SJCRH30 (cell line): ENCODE data around the gene KAZN. TPM values are rescaled to one million over a fixed set of nuclear protein-coding genes. Genes with fewer than 3 reads are reported as not detected.

Experiments
- DNase-seq, 2 experiments: peaks; one replicate each; pipeline ENCODE4 v3.0.0-alpha.2; 2015 to 2020
- H3K27ac ChIP-seq: fragments of 250-450 bp; sonication (Bioruptor Pico); 2 replicates; pipeline ENCODE4 v1.5.1; 2020; ENCODE audit warnings: mild to moderate bottlenecking, moderate library complexity
- H3K27me3 ChIP-seq: fragments of 250-450 bp; sonication (Bioruptor Pico); 2 replicates; pipeline ENCODE4 v1.5.1; 2020; ENCODE audit warnings: mild to moderate bottlenecking, moderate library complexity
- H3K36me3 ChIP-seq: fragments of 250-450 bp; sonication (Bioruptor Pico); 2 replicates; pipeline ENCODE4 v1.5.1; 2020; ENCODE audit warnings: mild to moderate bottlenecking, moderate library complexity
- H3K4me1 ChIP-seq: fragments of 250-450 bp; sonication (Bioruptor Pico); 2 replicates; pipeline ENCODE4 v1.5.1; 2020; ENCODE audit warnings: mild to moderate bottlenecking, moderate library complexity
- H3K4me3 ChIP-seq: fragments of 250-450 bp; sonication (Bioruptor Pico); 2 replicates; pipeline ENCODE4 v1.5.1; 2020; ENCODE audit warnings: mild to moderate bottlenecking, moderate library complexity
- H3K9me3 ChIP-seq: fragments of 250-450 bp; sonication (Bioruptor Pico); replicated peaks from 2 replicates; pipeline ENCODE4 v1.5.1; 2020; ENCODE audit warnings: mild to moderate bottlenecking, moderate library complexity
- total RNA-seq: library from RNA; depleted of rRNA; stranded (reverse); fragments of >200 nt; shearing (Covaris generic); gene quantifications from 2 replicates; pipeline ENCODE4 v1.2.3, GENCODE V29; 2014

The KAZN gene
- total RNA-seq, 1 experiment from 2014 or later, result 0.10 TPM

DNA sequence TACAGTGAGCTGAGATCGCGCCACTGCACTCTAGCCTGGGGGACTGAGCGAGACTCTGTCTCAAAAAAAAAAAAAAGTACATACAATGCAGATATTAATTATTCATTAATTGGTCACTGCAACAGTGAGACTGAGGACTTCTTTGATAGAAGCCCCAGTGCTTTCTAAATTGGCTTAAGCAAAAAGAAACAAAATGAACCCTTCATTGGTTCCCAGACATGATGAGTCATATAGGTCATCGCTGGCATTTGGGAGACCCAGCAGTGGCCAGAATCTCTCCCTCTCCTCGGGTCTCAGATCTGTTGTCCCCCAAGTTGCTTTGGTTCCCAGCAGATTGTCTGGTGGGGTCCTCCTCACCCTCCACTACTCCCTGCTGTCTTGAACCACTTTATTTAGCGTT lies 144.9 kb downstream of the KAZN start:
- H3K27me3 ChIP-seq, result peaks cover 26% of the 10 kb centered on the region
- H3K4me3 ChIP-seq, result no peak overlapping the region
- H3K36me3 ChIP-seq, result no peaks in the 10 kb centered on the region
- DNase-seq, result no peak
- no peaks in the 10 kb centered on the region for H3K4me1 ChIP-seq
- H3K9me3 ChIP-seq, result no peaks in the 10 kb centered on the region
- H3K27ac ChIP-seq, result no peak overlapping the region

DNA sequence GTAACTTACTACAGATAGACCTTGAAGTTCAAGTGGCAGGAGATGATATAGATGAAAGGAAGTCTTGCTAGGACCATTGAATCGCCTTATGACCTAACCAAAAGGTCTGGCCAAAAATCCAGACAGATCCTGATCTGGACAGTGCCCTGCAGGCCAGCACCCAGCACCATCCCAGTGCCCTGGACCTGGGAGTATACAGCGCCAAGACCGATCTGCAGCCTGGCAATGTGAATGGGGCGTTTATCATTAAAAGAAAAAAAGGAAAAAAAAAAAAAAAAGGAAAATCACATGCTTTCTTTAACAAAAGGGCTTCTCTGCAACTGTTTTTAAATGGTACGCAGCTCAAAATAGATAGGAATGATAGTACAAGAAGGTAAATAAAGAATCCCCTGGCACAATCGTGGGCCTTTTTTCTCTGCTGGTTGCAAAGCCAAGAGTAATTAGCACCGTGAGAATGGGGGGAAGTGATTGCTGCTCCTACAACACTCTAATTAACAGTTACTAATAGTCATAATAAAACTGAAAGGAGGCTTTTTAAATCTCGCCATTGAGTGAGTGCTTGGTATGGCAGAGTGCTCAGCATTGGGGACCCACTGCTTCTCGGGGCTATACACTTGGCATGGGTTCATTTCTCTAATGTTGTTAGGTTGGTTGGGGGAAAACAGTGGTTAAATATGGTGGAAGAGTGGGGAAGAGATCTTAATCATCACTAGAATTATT lies 146.7 kb downstream of the KAZN start:
- Histone ChIP-seq H3K4me1 (no peaks in the 10 kb centered on the region), H3K27me3 (peaks cover 13% of the 10 kb centered on the region), H3K36me3 (no peaks in the 10 kb centered on the region), H3K27ac (no peak overlapping the region), H3K9me3 (no peaks in the 10 kb centered on the region), H3K4me3 (no peak overlapping the region)
- no peak for DNase-seq

DNA sequence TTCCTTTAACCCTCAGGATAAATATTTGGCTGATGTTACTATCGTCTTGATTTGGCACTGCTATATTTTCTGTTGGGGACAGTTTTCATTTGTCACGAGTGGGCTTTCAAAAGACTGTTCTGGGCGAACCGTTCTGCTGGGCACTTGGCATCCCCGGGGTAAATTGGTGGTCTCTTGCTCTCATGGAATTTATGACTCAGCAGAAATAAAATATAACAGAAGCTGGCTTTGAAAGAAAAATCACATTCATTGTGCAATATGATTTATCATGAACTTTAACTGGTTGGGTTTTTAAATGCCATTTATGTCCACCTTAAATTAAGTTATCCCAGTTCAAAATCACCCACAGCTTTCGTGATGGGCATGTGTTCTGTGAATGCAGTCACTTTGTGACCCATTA lies 147.3 kb downstream of the KAZN start:
- Histone ChIP-seq H3K36me3 (no peaks in the 10 kb centered on the region), H3K9me3 (no peaks in the 10 kb centered on the region), H3K4me1 (no peaks in the 10 kb centered on the region), H3K27ac (no peak overlapping the region), H3K4me3 (no peak overlapping the region), H3K27me3 (peaks cover 6% of the 10 kb centered on the region)
- DNase-seq, result no peak

DNA sequence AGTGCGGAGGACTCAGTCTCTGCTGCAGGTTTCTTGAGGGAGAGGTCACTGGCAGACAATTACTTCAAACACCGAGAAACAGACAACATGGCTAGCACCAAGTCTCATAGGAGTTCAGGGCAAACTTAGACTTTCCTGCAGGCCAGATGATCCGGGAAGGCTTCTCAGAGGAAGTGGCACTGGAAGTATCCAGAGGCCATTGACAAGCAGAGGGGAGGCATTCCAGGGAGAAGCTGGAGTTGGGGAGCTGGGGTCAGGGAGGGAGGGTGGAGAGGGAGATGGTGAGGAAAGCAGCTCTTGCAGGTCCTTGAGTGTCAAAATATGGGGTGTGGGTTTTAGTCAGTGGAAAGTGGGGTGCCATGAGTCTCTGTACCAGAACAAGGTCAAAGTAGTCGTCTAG lies 147.9 kb downstream of the KAZN start:
- no peak overlapping the region for H3K4me3 ChIP-seq
- no peaks in the 10 kb centered on the region for H3K36me3 ChIP-seq
- H3K27ac ChIP-seq, result no peak overlapping the region
- H3K4me1 ChIP-seq, result no peaks in the 10 kb centered on the region
- no peak for DNase-seq
- H3K9me3 ChIP-seq, result no peaks in the 10 kb centered on the region
- peaks cover 4% of the 10 kb centered on the region for H3K27me3 ChIP-seq

DNA sequence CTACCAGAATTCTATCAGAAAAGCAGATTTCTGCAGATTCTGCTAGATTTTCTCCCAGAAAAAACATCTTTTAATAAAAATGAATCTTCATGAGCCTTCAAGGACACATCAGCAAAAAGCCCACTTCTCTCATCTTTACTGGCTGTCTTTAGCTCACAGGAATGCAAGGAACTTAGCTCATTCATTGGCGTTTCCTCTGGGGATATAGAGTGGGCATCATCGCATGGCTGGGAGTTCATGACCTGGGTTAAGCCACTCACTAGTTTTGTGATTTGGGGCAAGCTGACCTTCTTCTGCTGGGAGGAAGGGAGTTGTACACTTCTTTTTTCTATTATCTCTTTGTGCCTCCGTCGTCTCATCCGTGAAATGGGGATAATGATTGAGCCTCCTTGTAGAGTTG lies 149.7 kb downstream of the KAZN start:
- no peaks in the 10 kb centered on the region for H3K4me1 ChIP-seq
- H3K27ac ChIP-seq, result no peak overlapping the region
- H3K9me3 ChIP-seq, result no peaks in the 10 kb centered on the region
- no peaks in the 10 kb centered on the region for H3K36me3 ChIP-seq
- no peak overlapping the region for H3K4me3 ChIP-seq
- H3K27me3 ChIP-seq, result no peaks in the 10 kb centered on the region; the same call in 1 of the 2 replicates
- no peak for DNase-seq

DNA sequence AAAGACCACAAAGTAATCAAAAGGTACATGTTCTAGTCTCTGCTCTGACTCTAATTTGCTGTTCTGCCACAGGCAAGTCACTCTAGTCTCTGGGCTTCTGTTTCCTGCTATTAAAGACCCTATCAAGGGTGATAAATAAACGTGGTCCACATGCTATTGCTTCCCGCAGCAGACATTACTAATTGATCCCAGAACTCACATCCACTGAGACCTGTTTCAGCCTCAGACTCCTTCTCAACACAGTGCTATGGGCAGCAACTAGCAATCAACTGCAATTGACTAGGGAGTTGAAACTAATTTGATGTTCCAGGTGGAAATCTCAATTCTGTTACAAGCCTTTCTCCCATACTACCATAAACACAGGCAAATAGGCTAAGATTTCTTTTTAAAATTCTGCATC lies 150.5 kb downstream of the KAZN start:
- no peak for DNase-seq
- Histone ChIP-seq H3K36me3 (no peaks in the 10 kb centered on the region), H3K9me3 (no peaks in the 10 kb centered on the region), H3K27ac (no peak overlapping the region), H3K27me3 (no peaks in the 10 kb centered on the region; the same call in 1 of the 2 replicates), H3K4me3 (no peak overlapping the region), H3K4me1 (no peaks in the 10 kb centered on the region)

DNA sequence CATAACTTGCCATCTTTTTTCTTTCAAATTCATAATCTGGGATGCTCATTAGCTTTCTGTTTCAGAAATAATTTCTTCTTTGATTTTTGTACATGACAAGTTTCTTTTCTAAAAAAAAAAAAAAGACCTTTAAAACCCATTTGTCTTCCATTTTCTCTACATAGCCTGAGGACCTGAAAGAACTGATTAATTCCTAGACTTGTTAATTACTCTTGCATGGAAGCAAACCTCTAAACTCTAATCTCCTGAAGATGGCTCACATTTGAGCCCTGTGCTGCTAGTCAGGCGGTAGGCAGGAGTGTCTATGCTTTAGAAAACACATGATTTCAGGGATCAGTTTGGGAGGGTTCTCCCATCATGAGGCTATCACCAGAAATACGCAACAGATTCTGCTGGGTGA lies 152.0 kb downstream of the KAZN start:
- H3K9me3 ChIP-seq, result no peaks in the 10 kb centered on the region
- no peak for DNase-seq
- H3K36me3 ChIP-seq, result no peaks in the 10 kb centered on the region
- H3K4me1 ChIP-seq, result no peaks in the 10 kb centered on the region
- H3K27me3 ChIP-seq, result peaks cover under 1% of the 10 kb centered on the region
- H3K4me3 ChIP-seq, result no peak overlapping the region
- H3K27ac ChIP-seq, result no peak overlapping the region

DNA sequence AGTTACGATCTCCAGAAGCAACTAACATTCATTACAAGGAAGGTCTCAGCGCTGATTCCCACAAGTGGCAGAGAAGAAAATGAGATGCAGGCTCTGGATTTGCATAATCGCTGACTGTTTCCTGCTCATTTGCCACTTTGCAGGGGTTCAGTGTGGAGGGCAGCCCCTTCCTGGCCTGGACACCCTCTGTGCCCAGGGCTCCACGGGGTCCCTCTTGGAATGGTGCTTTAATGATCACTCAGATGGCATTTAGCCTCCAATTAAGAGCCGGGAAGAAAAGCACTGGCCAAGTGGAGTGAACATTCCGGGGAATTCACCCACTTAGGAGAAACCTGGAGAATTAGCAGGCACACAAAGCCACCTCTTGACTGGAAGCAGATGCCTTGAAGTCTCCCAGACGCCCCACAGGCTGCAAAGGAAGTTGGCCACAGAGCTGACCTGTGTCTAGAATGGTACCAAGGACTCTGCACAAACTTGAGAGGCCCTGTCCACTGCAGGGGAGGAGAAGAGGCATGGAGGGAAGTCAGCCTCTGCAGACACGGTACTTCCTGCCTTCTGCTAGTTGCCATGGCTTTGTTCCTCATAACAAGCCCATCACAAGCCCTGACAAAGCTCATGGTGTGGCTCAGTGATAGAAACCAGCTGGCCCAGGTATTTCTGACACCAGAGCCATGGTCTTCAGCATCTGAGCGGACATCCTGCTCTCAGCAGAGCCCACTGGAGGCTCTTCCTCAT lies 157.2 kb downstream of the KAZN start:
- Histone ChIP-seq H3K36me3 (no peaks in the 10 kb centered on the region), H3K27ac (no peak overlapping the region), H3K9me3 (no peaks in the 10 kb centered on the region), H3K4me1 (no peaks in the 10 kb centered on the region), H3K27me3 (peaks cover 18% of the 10 kb centered on the region), H3K4me3 (no peak overlapping the region)
- DNase-seq, result no peak

DNA sequence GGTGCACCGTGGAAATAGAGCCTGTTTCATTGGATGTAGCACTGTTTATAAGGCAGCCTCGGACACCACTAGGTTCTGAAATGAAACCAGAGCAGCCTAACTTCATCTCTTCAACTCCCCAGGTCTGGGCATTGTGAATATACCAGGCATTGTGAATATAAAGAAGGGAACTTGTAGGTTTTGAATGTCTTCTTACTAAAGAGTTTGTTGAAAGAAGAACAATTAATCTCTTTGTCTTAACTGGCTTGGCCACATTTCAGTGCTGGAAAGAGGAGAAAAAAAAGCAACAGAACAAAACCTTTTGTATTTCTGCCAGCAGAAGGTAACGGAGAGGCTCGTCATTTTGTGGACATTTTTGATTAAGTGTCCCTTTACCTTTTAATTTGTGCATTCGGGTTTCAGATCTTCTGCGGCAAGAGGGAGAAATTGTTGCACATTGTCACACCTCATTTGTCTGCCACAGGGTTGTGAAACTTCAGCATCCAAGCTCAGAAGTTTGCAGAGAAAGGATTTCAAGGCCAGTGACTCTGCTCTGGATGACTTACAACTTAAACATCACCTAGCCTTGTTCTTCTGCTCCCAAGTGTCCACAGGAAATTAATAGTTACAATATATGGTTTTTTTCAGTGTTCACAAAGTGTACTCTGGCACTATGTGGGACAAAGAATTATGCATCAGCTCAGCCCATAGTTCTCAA lies 158.3 kb downstream of the KAZN start:
- no peaks in the 10 kb centered on the region for H3K36me3 ChIP-seq
- H3K9me3 ChIP-seq, result no peaks in the 10 kb centered on the region
- H3K27me3 ChIP-seq, result peaks cover 26% of the 10 kb centered on the region
- H3K4me1 ChIP-seq, result no peaks in the 10 kb centered on the region
- H3K27ac ChIP-seq, result no peak overlapping the region
- H3K4me3 ChIP-seq, result no peak overlapping the region
- no peak for DNase-seq

DNA sequence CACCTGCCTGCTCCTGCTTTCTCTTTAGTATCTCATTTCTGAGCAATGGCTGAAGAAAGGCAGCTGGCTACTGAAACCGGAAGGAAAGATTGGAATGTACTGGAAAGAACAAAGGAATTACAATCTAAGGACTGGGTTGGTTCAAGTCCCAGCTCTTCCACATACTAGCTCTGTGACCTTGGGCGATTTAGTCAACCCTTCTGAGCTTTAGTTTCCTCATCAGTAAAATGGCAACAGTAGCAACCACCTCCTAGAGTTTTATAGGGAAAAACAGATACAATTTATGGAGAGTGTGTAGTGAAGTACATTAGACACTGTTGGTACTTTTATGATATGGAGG lies 158.8 kb downstream of the KAZN start:
- no peaks in the 10 kb centered on the region for H3K9me3 ChIP-seq
- DNase-seq, result no peak
- H3K27me3 ChIP-seq, result peaks cover 29% of the 10 kb centered on the region
- H3K4me3 ChIP-seq, result no peak overlapping the region
- H3K36me3 ChIP-seq, result no peaks in the 10 kb centered on the region
- no peaks in the 10 kb centered on the region for H3K4me1 ChIP-seq
- no peak overlapping the region for H3K27ac ChIP-seq

DNA sequence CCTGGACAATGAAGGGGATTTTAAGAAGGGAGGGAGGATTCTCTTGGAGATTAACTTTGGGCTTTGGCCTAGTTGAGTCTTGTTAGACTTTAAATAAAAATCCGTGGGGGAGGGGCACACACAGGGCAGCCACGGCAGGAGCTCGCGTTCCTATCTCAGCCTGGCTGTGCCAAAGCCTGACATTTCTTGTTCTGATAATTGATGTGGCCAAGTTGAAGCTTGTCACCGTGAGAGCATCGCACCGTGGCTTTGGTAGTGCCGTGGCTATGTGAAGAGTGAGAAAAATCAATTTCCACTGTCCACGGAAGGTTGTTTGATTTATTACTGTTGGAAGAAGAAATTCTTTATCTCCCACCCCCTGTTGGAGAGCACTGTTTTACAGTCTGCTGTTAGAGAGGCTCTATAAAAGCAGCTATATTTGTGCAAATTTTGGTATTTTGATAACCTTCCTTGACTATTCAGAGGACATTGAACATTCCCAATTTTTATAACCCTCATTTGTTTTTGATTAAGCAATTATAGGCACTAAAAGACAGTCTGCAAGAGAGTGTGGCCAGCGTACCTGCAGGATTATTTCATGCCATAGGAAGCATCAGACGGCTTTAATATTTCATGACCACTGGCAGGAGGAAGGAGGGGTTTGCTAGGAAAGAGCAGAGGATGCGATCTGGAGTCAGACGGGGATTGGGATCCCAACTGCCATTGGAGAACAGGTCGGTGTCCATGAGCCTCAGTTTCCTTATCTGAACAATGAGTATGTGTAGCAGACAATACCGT lies 160.7 kb downstream of the KAZN start:
- H3K27ac ChIP-seq, result no peak overlapping the region
- no peaks in the 10 kb centered on the region for H3K36me3 ChIP-seq
- peaks cover 34% of the 10 kb centered on the region for H3K27me3 ChIP-seq
- no peaks in the 10 kb centered on the region for H3K9me3 ChIP-seq
- no peak overlapping the region for H3K4me3 ChIP-seq
- no peaks in the 10 kb centered on the region for H3K4me1 ChIP-seq
- no peak for DNase-seq

DNA sequence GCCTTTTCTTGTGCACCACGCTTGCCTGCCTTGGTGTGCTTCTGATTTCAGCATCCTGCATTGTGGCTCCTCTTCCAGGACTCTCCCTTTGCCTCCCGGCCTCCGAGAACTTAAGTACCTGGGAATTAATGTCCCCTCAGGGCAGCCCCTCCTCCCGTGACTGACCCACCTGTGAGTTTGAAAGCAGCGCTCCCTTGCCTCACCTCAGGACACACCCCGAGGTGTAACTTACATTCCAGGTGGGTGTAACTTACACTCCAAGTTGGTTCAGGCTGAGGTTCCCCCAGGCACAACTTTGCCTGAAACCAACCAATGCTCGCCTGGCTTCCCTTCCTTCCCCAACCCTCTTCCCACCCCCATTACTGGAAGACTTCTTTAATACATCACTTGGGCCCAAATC lies 161.4 kb downstream of the KAZN start:
- Histone ChIP-seq H3K27me3 (peaks cover 39% of the 10 kb centered on the region), H3K4me1 (no peaks in the 10 kb centered on the region), H3K9me3 (no peaks in the 10 kb centered on the region), H3K36me3 (no peaks in the 10 kb centered on the region), H3K4me3 (no peak overlapping the region), H3K27ac (no peak overlapping the region)
- no peak for DNase-seq

DNA sequence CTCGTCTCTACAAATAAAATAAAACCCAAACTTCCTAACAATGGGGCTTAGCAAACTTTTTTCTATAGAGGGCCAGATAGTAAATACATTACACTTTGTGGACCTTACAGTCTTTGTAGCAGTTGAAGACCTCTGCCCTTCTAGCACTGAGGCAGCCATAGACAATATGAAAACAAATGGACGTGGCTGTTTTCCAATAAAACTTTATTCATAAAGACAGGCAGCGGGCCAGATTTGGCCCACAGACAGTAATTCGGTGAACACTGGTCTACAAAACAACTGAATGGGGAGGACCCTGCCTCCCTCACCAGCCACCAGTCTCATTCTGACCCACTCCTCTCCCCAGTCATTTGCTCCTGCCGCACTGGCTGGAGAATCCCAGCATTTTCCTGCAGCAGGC lies 162.3 kb downstream of the KAZN start:
- H3K36me3 ChIP-seq, result no peaks in the 10 kb centered on the region
- DNase-seq, result no peak
- H3K4me1 ChIP-seq, result no peaks in the 10 kb centered on the region
- H3K4me3 ChIP-seq, result no peak overlapping the region
- no peaks in the 10 kb centered on the region for H3K9me3 ChIP-seq
- H3K27ac ChIP-seq, result no peak overlapping the region
- H3K27me3 ChIP-seq, result peaks cover 35% of the 10 kb centered on the region

DNA sequence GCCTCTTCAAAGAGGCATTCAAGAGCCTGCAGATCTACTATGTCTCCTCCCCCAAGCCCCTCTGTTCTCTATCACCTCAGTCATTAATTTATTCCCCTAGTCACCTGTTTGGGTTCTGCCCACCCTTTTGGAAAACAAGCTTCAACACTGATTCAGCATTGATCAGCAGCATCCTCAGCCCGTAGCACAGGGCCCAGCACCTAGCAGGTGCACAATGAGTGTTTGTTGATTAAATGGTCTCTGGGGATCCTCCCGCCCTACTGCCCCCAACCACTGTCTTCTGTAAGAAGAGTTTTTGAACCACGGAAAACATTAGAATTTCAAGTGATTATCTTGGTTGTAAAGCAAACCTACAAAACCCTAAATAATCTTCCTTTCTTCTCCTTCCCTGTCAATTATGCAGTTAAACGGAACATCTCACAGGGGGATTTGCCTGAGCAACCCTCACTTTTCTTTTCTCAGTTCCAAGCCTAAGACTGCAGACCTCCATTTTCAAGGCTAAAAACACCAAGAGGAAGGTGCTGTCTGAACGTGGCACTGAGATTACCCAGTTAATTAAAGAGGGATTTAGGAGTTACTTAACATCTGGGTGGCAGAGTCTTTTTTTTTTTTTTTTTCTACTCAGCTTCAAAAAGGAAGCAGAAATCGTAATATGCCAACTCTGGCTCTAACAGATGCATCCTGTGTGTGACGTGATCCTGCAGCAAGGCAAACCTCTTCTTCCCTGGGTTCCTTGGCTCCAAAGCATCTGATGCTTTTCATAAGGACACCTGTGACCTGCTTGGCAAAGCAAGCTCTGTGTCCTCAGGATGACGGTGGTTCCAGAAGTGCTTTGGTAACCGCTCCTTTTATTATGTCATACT lies 163.0 kb downstream of the KAZN start:
- Histone ChIP-seq H3K4me1 (no peaks in the 10 kb centered on the region), H3K27ac (no peak overlapping the region), H3K27me3 (peaks cover 33% of the 10 kb centered on the region), H3K4me3 (no peak overlapping the region), H3K36me3 (no peaks in the 10 kb centered on the region), H3K9me3 (no peaks in the 10 kb centered on the region)
- DNase-seq, result no peak
